Gastroesophageal sphincter (tissue), 4 donors: ENCODE measurements around the gene CCT7. TPM values are rescaled to one million over a fixed set of nuclear protein-coding genes. Genes with fewer than 3 reads are reported as not detected.
A peak's percentile ranks its signal among the peaks of the same experiment; 100 is the strongest.

Experiments
- ATAC-seq: fragments of 150-250 bp; one replicate; pipeline ENCODE4 v1.9.1; 2016; ENCODE audit warnings: mild to moderate bottlenecking, moderate library complexity
- H3K27ac ChIP-seq, 4 donors: fragments of 200-600 bp; sonication (generic) in 3 of 4; 1 replicate in 3 of 4; 2 replicates in 1 of 4; pipeline ENCODE4 v1.5.1; 2016 to 2019
- H3K27me3 ChIP-seq: fragments of 200-600 bp; sonication (generic); one replicate; pipeline ENCODE4 v1.5.1; 2019
- H3K36me3 ChIP-seq, 2 donors: fragments of 200-600 bp; sonication (generic); one replicate each; pipeline ENCODE4 v1.5.1; 2019; ENCODE audit warnings: control low read depth in 1 of 2
- H3K4me1 ChIP-seq, 3 donors: fragments of 200-600 bp; sonication (generic); 1 replicate in 2 of 3; 2 replicates in 1 of 3; pipeline ENCODE4 v1.5.1; 2016 to 2019; ENCODE audit warnings: control low read depth in 2 of 3
- H3K4me3 ChIP-seq, 2 donors: fragments of 200-600 bp; sonication (generic); one replicate each; pipeline ENCODE4 v1.5.1; 2019; ENCODE audit warnings: mild to moderate bottlenecking in 1 of 2, moderate library complexity in 1 of 2
- H3K9me3 ChIP-seq, 3 donors: fragments of 200-600 bp; sonication (generic); one replicate each; pipeline ENCODE4 v1.5.1; 2017 to 2019; ENCODE audit warnings: control low read depth in 2 of 3
- CTCF ChIP-seq, 4 experiments: fragments of 200-600 bp in 2 of 4; fragments of 450-650 bp in 2 of 4; sonication (generic) in 1 of 4; IDR thresholded peaks; one replicate each; pipeline ENCODE4 v1.5.1; 2017 to 2019; ENCODE audit warnings: antibody characterized with exemption in 4 of 4, mild to moderate bottlenecking in 2 of 4, moderate library complexity in 2 of 4
- EP300 ChIP-seq: sonication (generic); formaldehyde crosslinking; IDR thresholded peaks from one replicate; pipeline ENCODE4 v1.6.1; 2017; ENCODE audit warnings: antibody characterized with exemption, mild to moderate bottlenecking
- POLR2A ChIP-seq, 2 donors: fragments of 450-650 bp; IDR thresholded peaks; one replicate each; pipeline ENCODE4 v1.6.1; 2017; ENCODE audit warnings: antibody characterized with exemption in 2 of 2, mild to moderate bottlenecking in 2 of 2, moderate library complexity in 1 of 2
- POLR2AphosphoS5 ChIP-seq: sonication (generic); formaldehyde crosslinking; IDR thresholded peaks from one replicate; pipeline ENCODE4 v1.6.1; 2017; ENCODE audit warnings: antibody characterized with exemption
- WGBS, 2 donors: methylation state at CpG; one replicate each; pipeline ENCODE4 v1.1.5; 2018; ENCODE audit warnings: low coverage in 1 of 2; 5-methylcytosine and 5-hydroxymethylcytosine counted together
- total RNA-seq, 4 donors: library from RNA; depleted of rRNA; stranded (reverse); fragments of >200 nt; gene quantifications; one replicate each; pipeline ENCODE4 v1.1.0, GENCODE V29; 2016

Gene CCT7
- total RNA-seq, 4 donors from 2014 or later = 221 to 258 (median 240) TPM

GRCh38 chr2:73225513-73226360 lies 8.4 kb upstream of the CCT7 start:
- 100% methylated on average over 1 of the region's 9 CpGs; no CpG with 5 or more reads in 1 of the 2 donors for WGBS, 2 donors
- no peak for ATAC-seq
- Histone ChIP-seq H3K9me3 (no peaks in the 10 kb centered on the region), H3K36me3 (peaks cover 0 to 94% of the 10 kb centered on the region in 2 donors), H3K27ac (no peak overlapping the region), H3K27me3 (no peaks in the 10 kb centered on the region), H3K4me1 (no peaks in the 10 kb centered on the region), H3K4me3 (no peak overlapping the region)
- no peak for TF ChIP-seq POLR2A (IDR thresholded peaks at IDR 0.05)

- no CpG with 5 or more reads among the region's 3 CpGs for WGBS, 2 donors
- H3K4me1 ChIP-seq = peaks cover 0 to under 1% (median 0%) of the 10 kb centered on the region in 3 donors
- H3K27me3 ChIP-seq = no peaks in the 10 kb centered on the region
- no peak overlapping the region for H3K4me3 ChIP-seq
- TF ChIP-seq POLR2AphosphoS5 = no peak
- no peak for TF ChIP-seq EP300
- no peak for TF ChIP-seq POLR2A (IDR thresholded peaks at IDR 0.05)
- TF ChIP-seq CTCF (IDR thresholded peaks at IDR 0.05) = no peak
- H3K36me3 ChIP-seq = peaks cover 0 to 81% of the 10 kb centered on the region in 2 donors
- H3K27ac ChIP-seq = no peak overlapping the region
- no peaks in the 10 kb centered on the region for H3K9me3 ChIP-seq
- no peak for ATAC-seq
Observed at GRCh38 chr2:73227086-73227485, 7.0 kb upstream of the CCT7 start.

- ATAC-seq = no peak
- 73% methylated on average over 7 of the region's 14 CpGs; no CpG with 5 or more reads in 1 of the 2 donors for WGBS, 2 donors
- H3K4me1 ChIP-seq = peaks cover 0 to 7% (median 3%) of the 10 kb centered on the region in 3 donors
- H3K36me3 ChIP-seq = peaks cover 0 to 65% of the 10 kb centered on the region in 2 donors
- no peak overlapping the region for H3K4me3 ChIP-seq
- no peaks in the 10 kb centered on the region for H3K9me3 ChIP-seq
- TF ChIP-seq POLR2AphosphoS5 (no peak), POLR2A (IDR thresholded peaks at IDR 0.05) (no peak)
- no peak overlapping the region for H3K27ac ChIP-seq
- no peaks in the 10 kb centered on the region for H3K27me3 ChIP-seq
Observed at GRCh38 chr2:73228631-73229030, 5.5 kb upstream of the CCT7 start.

- H3K27me3 ChIP-seq = no peaks in the 10 kb centered on the region
- H3K4me1 ChIP-seq = peaks cover 0 to 37% (median 15%) of the 10 kb centered on the region in 3 donors
- H3K9me3 ChIP-seq = no peaks in the 10 kb centered on the region
- peaks cover 0 to 26% of the 10 kb centered on the region in 2 donors for H3K36me3 ChIP-seq
- no peak for ATAC-seq
- peak overlapping the region; percentile 86 to 87 for H3K4me3 ChIP-seq
- no peak for TF ChIP-seq POLR2A (IDR thresholded peaks at IDR 0.05)
- TF ChIP-seq POLR2AphosphoS5 = no peak
- no peak for TF ChIP-seq EP300
- H3K27ac ChIP-seq = peak overlapping the region; percentile 39 to 93 (median 90)
- 2 to 10% methylated on average over 4 to 6 of the region's 37 CpGs for WGBS, 2 donors
Observed at GRCh38 chr2:73232403-73233153, 1.5 kb upstream of the CCT7 start.

GRCh38 chr2:73233154-73233931 lies 765 bp upstream of the CCT7 start, which contains the start of gene PRADC1:
TSS of gene PRADC1 (minus strand) at chr2:73233239. CDS start at chr2:73233160, 79 bp downstream.
- ATAC-seq = peak; percentile 98
- TF ChIP-seq POLR2A (IDR thresholded peaks at IDR 0.05) = peak; percentile 55 to 56
- peak; percentile 39 for TF ChIP-seq POLR2AphosphoS5
- TF ChIP-seq CTCF (IDR thresholded peaks at IDR 0.05) = no peak

More at GRCh38 chr2:73233154-73233931, 765 bp upstream of the CCT7 start, which contains the start of gene PRADC1:
- WGBS, 2 donors = 0% methylated on average over 12 of the region's 67 CpGs; no CpG with 5 or more reads in 1 of the 2 donors
- peak within 1 kb of the TSS; percentile 86 to 87 for H3K4me3 ChIP-seq
- peak within 1 kb of the TSS; percentile 45 to 93 (median 90) for H3K27ac ChIP-seq
- peaks cover 0 to 45% (median 15%) of the 10 kb centered on the region in 3 donors for H3K4me1 ChIP-seq
- H3K27me3 ChIP-seq = no peaks in the 10 kb centered on the region
- peaks cover 0 to 24% of the 10 kb centered on the region in 2 donors for H3K36me3 ChIP-seq
- H3K9me3 ChIP-seq = no peaks in the 10 kb centered on the region
